Adrenal gland (tissue), 12 donors: ENCODE measurements around the gene FAXC. TPM values are rescaled to one million over a fixed set of nuclear protein-coding genes. Genes with fewer than 3 reads are reported as not detected.

ENCODE experiments used
- DNase-seq, 7 donors: peaks; one replicate each; pipeline ENCODE4 v3.0.0-alpha.2; 2019 to 2020
- H3K27ac ChIP-seq, 5 donors: fragments of 200-600 bp; sonication (generic) in 4 of 5; 1 replicate in 3 of 5; 2 replicates in 2 of 5; pipeline versions ENCODE4 v1.5.1 to v1.8.0; 2016 to 2020; ENCODE audit warnings: mild to moderate bottlenecking in 1 of 5
- H3K27me3 ChIP-seq: fragments of 200-600 bp; 2 replicates; pipeline ENCODE4 v1.8.0; 2021
- H3K36me3 ChIP-seq, 2 donors: fragments of 200-600 bp; replicated peaks in 1 of 2; 1 replicate in 1 of 2; 2 replicates in 1 of 2; pipeline versions ENCODE4 v1.5.1 to v1.8.0; 2018 to 2022
- H3K4me1 ChIP-seq, 2 donors: fragments of 200-600 bp; replicated peaks in 1 of 2; 1 replicate in 1 of 2; 2 replicates in 1 of 2; pipeline versions ENCODE4 v1.5.1 to v1.8.0; 2018 to 2021
- H3K4me3 ChIP-seq, 4 donors: fragments of 200-600 bp; sonication (generic) in 3 of 4; one replicate each; pipeline ENCODE4 v1.5.1; 2016 to 2018
- H3K9me3 ChIP-seq, 3 donors: fragments of 200-600 bp; sonication (generic) in 1 of 3; replicated peaks in 1 of 3; 1 replicate in 2 of 3; 2 replicates in 1 of 3; pipeline versions ENCODE4 v1.5.1 to v1.8.0; 2016 to 2021
- POLR2A ChIP-seq, 2 donors: fragments of 450-650 bp; IDR thresholded peaks; one replicate each; pipeline ENCODE4 v1.6.1; 2017; ENCODE audit warnings: antibody characterized with exemption in 2 of 2, mild to moderate bottlenecking in 2 of 2, moderate library complexity in 1 of 2
- WGBS, 4 donors: extraction: QIAGEN DNeasy Blood & Tissue Kit in 2 of 4; methylation state at CpG; one replicate each; pipeline versions ENCODE4 v1.1.5 to v1.1.7; 2013 to 2017; 5-methylcytosine and 5-hydroxymethylcytosine counted together
- intact Hi-C, 2 donors: fragments of 100-400 bp; cut with DNase I; formaldehyde crosslinking; loops; one replicate each; pipeline versions ENCODE4 v1.14.1 to v1.15.0; 2022 to 2023
- polyA plus RNA-seq, 3 donors: library from polyadenylated mRNA; stranded (reverse); fragments of 200-250 nt in 2 of 3; fragments of 350-450 nt in 1 of 3; fragmentation: Illumina TruSeq in 1 of 3; extraction: RNeasy Lipid Tissue Mini Kit (QIAGEN cat#74804) in 1 of 3; gene quantifications; one replicate each; pipeline ENCODE4 v1.2.3, GENCODE V29; 2013 to 2014
- total RNA-seq, 9 donors: library from RNA; depleted of rRNA in 4 of 9; stranded (reverse); fragments of >200 nt in 4 of 9; fragments of 120-200 nt in 1 of 9; fragmentation: NEBNext Ultra II Directional in 1 of 9; extraction: Animal tissue kit (Norgen Biotek cat#: 25700) in 1 of 9; gene quantifications; one replicate each; pipeline versions ENCODE4 v1.1.0 to v1.2.4, GENCODE V29; 2013 to 2023
- TF ChIP-seq, protein P1 (sequence below), 6 experiments: fragments of 450-650 bp in 4 of 6; fragments of 200-600 bp in 2 of 6; sonication (generic) in 1 of 6; IDR thresholded peaks; 1 replicate in 5 of 6; 2 replicates in 1 of 6; pipeline versions ENCODE4 v1.5.1 to v1.8.0; 2016 to 2021; ENCODE audit warnings: antibody characterized with exemption in 6 of 6, mild to moderate bottlenecking in 2 of 6, moderate library complexity in 1 of 6
- donor health status: healthy with polysubstance abuse.
- donor health status: Bipolar disorder and iron deficiency.
- donor health status: DM: yes; HTN: yes; CAD: no.
- donor health status: DM: no; HTN: no; CAD: no.
- donor health status: DM: no; HTN: no; CAD: no.
- donor health status: DM: yes; HTN: yes; CAD: no.

FAXC gene
- total and polyA plus RNA-seq, 12 donors: 0.32 to 4.5 (median 2.0) TPM; not detected in 3

GRCh38 chr6:99309557-99309956 lies 39.9 kb downstream of the FAXC start:
- Histone ChIP-seq H3K4me1 (no peaks in the 10 kb centered on the region), H3K27ac (no peak overlapping the region), H3K4me3 (no peak overlapping the region), H3K27me3 (no peaks in the 10 kb centered on the region), H3K9me3 (no peaks in the 10 kb centered on the region), H3K36me3 (no peaks in the 10 kb centered on the region)
- TF ChIP-seq, protein P1, sequence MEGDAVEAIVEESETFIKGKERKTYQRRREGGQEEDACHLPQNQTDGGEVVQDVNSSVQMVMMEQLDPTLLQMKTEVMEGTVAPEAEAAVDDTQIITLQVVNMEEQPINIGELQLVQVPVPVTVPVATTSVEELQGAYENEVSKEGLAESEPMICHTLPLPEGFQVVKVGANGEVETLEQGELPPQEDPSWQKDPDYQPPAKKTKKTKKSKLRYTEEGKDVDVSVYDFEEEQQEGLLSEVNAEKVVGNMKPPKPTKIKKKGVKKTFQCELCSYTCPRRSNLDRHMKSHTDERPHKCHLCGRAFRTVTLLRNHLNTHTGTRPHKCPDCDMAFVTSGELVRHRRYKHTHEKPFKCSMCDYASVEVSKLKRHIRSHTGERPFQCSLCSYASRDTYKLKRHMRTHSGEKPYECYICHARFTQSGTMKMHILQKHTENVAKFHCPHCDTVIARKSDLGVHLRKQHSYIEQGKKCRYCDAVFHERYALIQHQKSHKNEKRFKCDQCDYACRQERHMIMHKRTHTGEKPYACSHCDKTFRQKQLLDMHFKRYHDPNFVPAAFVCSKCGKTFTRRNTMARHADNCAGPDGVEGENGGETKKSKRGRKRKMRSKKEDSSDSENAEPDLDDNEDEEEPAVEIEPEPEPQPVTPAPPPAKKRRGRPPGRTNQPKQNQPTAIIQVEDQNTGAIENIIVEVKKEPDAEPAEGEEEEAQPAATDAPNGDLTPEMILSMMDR (IDR thresholded peaks at IDR 0.05): no peak
- TF ChIP-seq POLR2A (IDR thresholded peaks at IDR 0.05): no peak
- intact Hi-C loops: no loop called here
- 86 to 94% (median 90%) methylated on average over 4 of the region's 4 CpGs for WGBS, 4 donors
- DNase-seq: no peak

- Histone ChIP-seq H3K9me3 (no peaks in the 10 kb centered on the region), H3K36me3 (no peaks in the 10 kb centered on the region), H3K4me1 (no peaks in the 10 kb centered on the region), H3K27me3 (no peaks in the 10 kb centered on the region), H3K27ac (no peak overlapping the region), H3K4me3 (no peak overlapping the region)
- TF ChIP-seq, protein P1 (IDR thresholded peaks at IDR 0.05): no peak
- TF ChIP-seq POLR2A (IDR thresholded peaks at IDR 0.05): no peak
- DNase-seq: no peak
- intact Hi-C loops: no loop called here
- WGBS, 4 donors: 65 to 73% (median 68%) methylated on average over 3 of the region's 3 CpGs
Observed at GRCh38 chr6:99308788-99309187, 40.7 kb downstream of the FAXC start.

- intact Hi-C loops: no loop called here
- H3K9me3 ChIP-seq: no peaks in the 10 kb centered on the region
- no peaks in the 10 kb centered on the region for H3K27me3 ChIP-seq
- no peaks in the 10 kb centered on the region for H3K36me3 ChIP-seq
- DNase-seq: no peak
- WGBS, 4 donors: 85 to 86% (median 85%) methylated on average over 11 of the region's 11 CpGs
- no peaks in the 10 kb centered on the region for H3K4me1 ChIP-seq
- no peak overlapping the region for H3K4me3 ChIP-seq
- TF ChIP-seq, protein P1 (IDR thresholded peaks at IDR 0.05): no peak
- no peak for TF ChIP-seq POLR2A (IDR thresholded peaks at IDR 0.05)
- no peak overlapping the region for H3K27ac ChIP-seq
Observed at GRCh38 chr6:99307295-99307907, 42.1 kb downstream of the FAXC start.

GRCh38 chr6:99306341-99306740 lies 43.1 kb downstream of the FAXC start:
- no peaks in the 10 kb centered on the region for H3K4me1 ChIP-seq
- H3K9me3 ChIP-seq: no peaks in the 10 kb centered on the region
- no peaks in the 10 kb centered on the region for H3K36me3 ChIP-seq
- WGBS, 4 donors: 60 to 82% (median 73%) methylated on average over 3 of the region's 3 CpGs
- no peak overlapping the region for H3K4me3 ChIP-seq
- H3K27me3 ChIP-seq: no peaks in the 10 kb centered on the region
- intact Hi-C loops: no loop called here
- DNase-seq: no peak
- no peak for TF ChIP-seq POLR2A (IDR thresholded peaks at IDR 0.05)
- TF ChIP-seq, protein P1 (IDR thresholded peaks at IDR 0.05): no peak
- no peak overlapping the region for H3K27ac ChIP-seq
